ENCODE results near the gene LCE2D.
"Not testable (repeated sequence)": the region's sequence is repeated elsewhere in the genome, so short reads cannot be mapped to it uniquely, and the experiment has no call there.

LCE2D gene

GRCh38 chr1:152663098-152663497 lies at the start of gene LCE2D:
Gene LCE2D (plus strand): TSS chr1:152663380. CDS start chr1:152664106, 726 bp downstream.
- no peak for DNase-seq

GRCh38 chr1:152613511-152613910 lies 49.7 kb upstream of the LCE2D start, which contains the start of gene LCE3B:
Gene LCE3B (plus strand): TSS chr1:152613811. CDS start chr1:152613811, 0 bp downstream.
- no peak for DNase-seq

GRCh38 chr1:152621993-152622392 lies 41.2 kb upstream of the LCE2D start:
- no peak for DNase-seq

DNA sequence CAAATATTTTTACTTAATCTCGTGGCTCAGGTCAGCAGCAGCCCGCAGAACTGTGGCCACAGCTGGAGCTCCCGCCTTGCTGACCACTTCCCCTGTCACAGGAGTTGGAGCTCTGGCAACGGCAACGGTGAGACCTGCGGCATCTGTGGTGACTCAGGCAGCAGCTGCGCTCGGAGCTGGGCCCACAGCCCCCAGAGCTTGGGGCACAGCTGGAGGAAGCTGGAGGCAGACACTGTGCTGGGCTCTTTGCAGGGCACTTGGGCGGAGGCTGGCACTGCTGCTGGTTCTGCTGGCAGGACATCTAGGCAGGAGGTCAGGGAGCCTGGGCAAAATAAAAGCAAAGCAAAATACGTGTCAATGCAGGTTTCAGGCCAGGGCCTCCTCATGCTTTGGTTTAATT lies 40.4 kb upstream of the LCE2D start, which contains the start of gene LCE3A:
Gene LCE3A, minus strand, starts transcription at position 301 of the 400 bp plus-strand sequence. Its CDS starts 0 bp downstream, at position 301.
- no peak for DNase-seq

DNA sequence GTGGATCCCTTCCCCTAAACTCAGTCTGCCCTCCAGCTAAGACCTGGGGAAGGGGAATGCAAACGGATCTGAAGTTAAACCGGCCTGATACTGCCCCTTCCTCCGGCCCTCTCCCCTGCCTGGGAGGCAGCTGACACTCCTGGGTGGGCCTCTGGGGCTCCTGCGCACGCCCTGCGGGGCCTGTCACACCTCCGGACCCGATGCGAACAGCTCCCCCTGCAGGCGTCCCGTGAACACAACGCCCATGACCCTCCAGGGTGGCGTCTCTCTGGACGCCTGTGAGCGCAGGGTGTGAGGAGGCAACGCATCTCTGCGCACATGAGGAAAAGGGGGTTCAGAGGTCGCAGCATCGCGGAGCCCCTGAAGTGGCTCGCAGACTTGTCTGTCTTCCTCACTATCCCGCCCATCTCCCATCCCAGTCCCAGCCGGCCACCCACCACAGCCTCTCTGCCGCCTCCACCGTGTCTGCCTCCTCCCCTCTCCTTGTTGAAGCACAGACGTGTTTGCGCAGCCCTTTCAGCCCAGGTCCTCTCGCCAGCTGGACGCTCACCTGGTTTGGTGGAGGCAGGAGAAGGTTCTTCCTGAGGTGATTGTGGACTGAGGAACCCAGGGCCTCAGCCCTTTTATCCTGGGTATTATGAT lies 39.9 kb upstream of the LCE2D start:
- no peak for DNase-seq

DNA sequence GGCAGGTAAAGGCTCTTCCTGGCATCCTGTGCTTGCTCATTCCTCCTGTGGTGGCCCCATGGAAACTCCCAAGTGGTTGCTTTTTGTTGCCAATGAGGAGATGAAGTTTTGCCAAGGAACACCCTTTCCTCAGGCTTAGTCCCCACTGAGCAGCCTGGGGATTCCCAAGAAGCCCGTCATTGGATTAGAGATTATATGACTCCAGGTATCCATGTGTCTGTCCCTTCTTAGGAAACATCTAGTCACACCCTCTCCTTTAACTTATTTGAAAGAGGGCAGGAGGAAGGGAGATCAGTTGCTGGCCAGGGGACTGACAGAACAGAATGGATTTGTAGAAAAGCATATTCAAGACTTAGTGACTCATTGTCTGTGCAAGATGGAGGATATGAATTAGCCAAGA lies 36.4 kb upstream of the LCE2D start:
- DNase-seq, result no peak

- DNase-seq, result no peak
Measured at GRCh38 chr1:152630596-152630995, 32.6 kb upstream of the LCE2D start.

- no peak for DNase-seq
Measured at GRCh38 chr1:152640351-152640750, 22.8 kb upstream of the LCE2D start.

GRCh38 chr1:152643945-152644344 lies 19.2 kb upstream of the LCE2D start:
- DNase-seq, result no peak

DNA sequence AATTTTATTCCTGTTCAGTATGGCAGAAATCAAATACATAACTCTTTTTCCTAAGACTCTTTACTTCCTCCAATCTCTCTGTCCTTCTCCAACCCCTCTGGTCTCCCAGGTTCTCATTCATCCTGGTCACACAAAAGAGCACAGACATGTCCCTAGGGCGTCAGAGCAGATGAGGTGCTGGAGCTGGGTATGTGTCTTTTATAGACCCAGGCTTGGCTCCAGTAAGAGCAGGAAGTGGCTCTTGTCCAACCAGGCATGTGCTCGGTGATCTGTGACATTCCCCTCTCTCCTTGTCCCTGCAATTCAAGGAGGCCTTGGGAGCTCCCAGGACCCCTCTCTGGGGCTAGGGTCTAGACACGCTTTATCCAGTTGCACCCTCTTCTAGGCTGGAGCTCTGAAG lies 18.0 kb upstream of the LCE2D start:
- DNase-seq, result no peak

DNA sequence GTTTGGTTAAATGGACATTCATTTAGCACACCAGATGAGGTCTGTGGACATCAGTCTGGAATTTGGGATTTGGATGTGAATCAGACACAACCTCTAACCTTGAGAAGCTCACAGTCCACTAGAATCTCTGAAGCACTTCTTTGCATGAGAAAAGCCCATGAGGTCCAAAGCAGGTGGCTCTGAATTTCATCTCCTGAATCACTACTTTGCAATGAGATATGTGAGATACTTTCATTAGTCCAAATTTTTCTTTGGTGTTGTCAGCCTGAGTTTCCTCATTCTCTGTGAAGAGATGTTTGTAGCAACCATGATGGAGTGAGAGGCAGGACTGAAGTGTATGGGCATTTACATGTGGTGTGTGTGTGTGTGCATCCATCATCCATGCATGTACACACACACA lies 16.5 kb upstream of the LCE2D start:
- no peak for DNase-seq

- DNase-seq, result peak; percentile 25
Measured at GRCh38 chr1:152654110-152654509, 9.1 kb upstream of the LCE2D start.

DNA sequence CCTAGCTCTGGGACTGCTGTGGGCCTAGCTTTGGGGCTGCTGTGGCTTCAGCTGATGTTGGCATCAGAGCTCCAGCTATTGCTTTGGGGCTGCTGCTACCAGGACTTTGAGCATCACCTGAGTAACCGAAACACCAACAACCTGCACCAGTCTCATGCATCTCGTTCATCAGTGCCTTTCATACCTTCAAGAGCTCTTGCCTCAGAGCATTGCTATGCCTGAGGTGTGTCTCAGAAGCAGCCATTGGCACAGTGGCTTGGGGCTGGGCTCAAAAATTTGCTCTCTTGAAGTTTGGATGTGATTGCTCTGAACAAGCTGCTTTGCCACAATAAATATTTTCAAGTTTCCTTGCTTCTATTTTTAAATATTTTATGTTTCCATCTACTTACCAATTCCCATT lies 6.7 kb upstream of the LCE2D start:
- DNase-seq, result no peak

DNA sequence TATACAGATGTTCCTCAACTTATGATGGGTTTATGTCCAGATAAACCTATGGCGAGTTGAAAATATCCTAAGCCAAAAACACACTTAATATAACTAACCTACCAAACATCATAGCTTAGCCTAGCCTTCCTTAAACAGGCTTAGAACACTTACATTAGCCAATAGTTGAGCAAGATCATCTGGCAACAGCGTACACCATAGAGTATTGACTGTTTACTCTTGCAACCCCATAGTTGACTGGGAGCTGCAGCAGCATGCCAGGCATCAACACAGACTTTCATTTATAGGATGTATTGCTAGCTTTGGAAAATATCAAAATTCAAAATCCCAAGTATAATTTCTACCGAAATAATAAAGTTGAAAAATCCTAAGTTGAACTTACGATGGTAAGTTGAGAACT lies 5.5 kb upstream of the LCE2D start:
- no peak for DNase-seq

GRCh38 chr1:152658649-152659048 lies 4.5 kb upstream of the LCE2D start:
- DNase-seq, result no peak

DNA sequence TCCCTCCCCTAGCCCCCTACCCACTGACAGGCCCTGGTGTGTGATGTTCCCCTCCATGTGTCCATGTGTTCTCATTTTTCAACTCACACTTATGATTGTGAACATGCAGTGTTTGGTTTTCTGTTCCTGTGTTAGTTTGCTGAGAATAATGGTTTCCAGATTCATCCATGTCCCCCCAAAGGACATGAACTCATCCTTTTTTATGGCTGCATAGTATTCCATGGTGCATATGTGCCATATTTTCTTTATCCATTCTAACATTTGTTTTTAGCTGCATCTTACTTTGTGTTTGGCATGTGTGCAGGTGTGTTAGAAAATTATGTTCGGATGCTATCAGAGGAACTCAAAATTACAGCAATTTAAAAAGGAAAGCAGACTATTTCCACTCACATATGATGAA lies 3.0 kb downstream of the LCE2D start:
- not testable (repeated sequence) for DNase-seq

DNA sequence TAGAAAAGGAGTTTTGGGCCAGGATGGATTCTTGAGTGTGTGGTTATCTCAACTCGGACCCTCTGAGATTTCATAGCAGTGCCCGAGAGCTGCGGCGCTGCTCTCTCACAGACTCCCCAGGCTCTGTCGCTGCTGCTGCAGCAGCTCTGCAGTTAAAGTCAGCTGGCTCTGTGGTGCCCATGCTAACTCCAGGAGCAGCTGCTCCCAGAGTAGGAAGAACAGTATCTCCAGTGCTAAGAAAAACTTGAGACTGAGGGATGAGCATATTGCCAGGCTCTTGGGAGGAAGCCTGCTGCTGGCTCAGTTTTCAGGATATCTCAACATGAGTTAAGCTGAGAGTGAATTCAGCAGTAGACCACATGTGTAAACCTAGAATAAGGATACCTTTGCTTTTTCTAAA lies 4.5 kb downstream of the LCE2D start:
- no peak for DNase-seq

DNA sequence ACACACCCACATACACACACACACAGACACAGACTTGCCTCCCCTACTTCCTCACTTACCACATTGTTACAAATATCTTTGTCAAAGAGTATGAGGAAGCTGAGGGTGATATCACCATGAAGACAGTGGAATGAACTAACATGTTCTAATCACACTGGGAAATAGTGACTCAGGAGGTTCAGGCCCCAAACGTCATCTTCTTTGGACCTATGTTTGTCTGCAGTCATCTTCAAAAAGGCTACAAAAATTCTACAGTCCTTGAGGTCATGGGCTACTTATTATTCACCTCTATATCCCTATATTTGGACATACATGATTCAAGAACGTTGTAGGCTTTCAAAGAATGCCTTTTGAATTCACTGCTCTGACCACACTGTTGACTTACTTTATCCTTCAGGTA lies 9.8 kb downstream of the LCE2D start:
- no peak for DNase-seq

- DNase-seq, result not testable (repeated sequence)
Measured at GRCh38 chr1:152674983-152675382, 11.8 kb downstream of the LCE2D start, which contains the start of gene LCE2C. Gene LCE2C (plus strand): TSS chr1:152675279. CDS start chr1:152676016, 737 bp downstream.

DNA sequence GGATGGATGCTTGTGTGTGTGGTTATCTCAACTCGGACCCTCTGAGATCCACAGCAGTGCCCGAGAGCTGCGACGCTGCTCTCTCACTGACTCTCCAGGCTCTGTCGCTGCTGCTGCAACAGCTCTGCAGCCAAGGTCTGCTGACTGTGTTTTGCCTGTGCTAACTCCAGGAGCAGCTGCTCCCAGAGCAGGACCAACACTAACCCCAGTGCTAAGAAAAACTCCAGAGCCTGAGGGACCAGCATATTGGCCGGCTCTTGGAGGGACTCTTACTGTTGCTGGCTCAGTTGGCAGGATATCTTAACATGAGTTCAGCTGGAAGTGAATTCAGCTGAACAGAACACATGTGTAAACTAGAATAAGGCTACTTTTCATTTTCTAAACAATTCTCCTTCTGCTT lies 16.3 kb downstream of the LCE2D start:
- no peak for DNase-seq

DNA sequence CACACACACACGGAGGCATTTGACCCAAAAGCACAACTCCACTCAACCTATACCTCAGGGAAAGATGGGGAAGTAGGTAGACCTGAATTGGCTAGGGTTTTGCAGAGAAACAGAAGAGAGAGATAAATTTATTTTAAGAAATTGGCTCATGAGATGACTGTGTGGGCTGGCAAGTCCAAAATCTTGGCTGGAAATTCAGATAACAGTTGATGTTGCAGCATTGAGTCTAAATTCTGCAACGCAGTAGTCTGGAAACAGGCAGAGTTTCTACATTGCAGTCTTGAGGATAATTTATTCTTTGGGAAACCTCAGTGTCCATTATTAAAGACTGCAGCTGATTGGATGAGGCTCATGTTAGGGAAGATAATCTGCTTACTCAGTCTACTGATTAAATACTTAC lies 18.4 kb downstream of the LCE2D start:
- DNase-seq, result no peak

- no peak for DNase-seq
Measured at GRCh38 chr1:152683846-152684245, 20.7 kb downstream of the LCE2D start.

DNA sequence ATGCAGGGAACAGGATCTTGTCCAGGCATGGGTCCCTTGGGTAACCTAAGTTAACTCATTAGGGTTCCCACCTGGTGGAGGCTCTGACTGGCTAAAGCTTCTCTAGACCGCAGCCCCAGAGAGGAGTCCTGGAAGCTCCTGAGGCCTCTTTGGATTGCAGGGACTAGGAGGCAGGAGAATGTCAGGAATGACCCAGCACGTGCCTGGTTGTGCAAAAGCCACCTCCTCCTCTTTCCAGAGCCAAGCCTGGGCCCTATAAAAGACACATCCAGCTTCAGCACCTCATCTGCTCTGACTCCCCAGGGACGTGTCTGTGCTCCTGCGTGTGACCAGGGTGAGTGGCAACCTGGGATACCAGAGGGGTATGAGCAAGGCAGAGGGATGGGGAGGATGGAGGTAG lies 22.6 kb downstream of the LCE2D start, which contains the start of gene LCE2B:
Gene LCE2B, plus strand, starts transcription at position 301 of the 400 bp plus-strand sequence. CDS start 721 bp downstream, outside the sequence.
- not testable (repeated sequence) for DNase-seq

DNA sequence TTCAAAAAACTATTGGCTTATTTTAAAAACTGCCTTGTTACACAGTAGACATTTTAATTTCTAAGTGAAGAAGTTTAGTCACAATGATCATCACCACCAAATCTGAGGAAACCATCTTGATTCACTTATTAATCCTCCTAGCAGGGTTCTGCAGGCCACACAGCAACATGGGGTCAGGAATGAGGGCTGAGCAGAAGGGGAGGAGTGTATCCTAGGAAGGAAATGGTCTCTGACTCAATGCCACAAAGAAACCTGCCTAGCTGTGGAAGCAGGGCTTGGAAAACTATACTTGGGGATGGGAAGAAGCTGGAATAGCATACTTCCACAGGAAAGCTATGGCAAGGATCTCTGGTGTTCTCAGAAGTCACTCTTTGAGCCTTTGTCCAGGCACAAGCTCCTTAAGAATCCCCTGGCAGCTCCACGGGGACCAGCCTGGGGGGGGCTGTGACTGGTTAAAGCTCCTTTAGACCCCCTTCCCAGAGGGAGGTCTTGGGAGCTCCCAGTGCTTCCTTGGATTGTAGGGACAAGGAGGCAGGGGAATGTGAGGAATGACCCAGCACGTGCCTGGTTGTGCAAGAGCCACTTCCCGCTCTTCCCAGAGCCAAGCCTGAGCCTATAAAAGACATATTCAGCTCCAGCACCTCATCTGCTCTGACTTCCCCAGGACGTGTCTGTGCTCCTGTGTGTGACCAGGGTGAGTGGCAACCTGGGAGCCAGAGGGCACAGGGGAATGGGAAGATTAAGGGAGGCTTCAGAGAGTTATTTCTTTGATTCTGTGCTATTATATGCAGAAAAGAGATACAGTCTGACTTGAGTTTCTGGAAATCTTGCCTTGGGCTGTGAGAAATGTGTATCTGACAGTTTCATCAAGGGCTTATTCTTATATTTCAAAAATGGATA lies 34.8 kb downstream of the LCE2D start, which contains the start of gene LCE2A:
Gene LCE2A, plus strand, starts transcription at position 645 of the 900 bp plus-strand sequence. CDS start 557 bp downstream, outside the sequence.
- DNase-seq, result no peak

Data from DMS 273 treated with DMSO at 0.1 percent for 48 hours (cell line).